K562 (cell line): ENCODE measurements around the gene IL11. TPM values are rescaled to one million over a fixed set of nuclear protein-coding genes. Genes with fewer than 3 reads are reported as not detected.

Experiments
- ADNP ChIP-seq: fragments of 200-800 bp; sonication (Bioruptor generic); IDR thresholded peaks from 2 replicates; pipeline ENCODE4 v1.6.1; 2016; ENCODE audit warnings: missing genetic modification characterization, missing compliant biosample characterization
- ATF6 ChIP-seq: sonication (generic); formaldehyde crosslinking; IDR thresholded peaks from 2 replicates; pipeline ENCODE4 v1.4.0; 2020; ENCODE audit warnings: mild to moderate bottlenecking, missing genetic modification reagents
- E2F8 ChIP-seq: fragments of 450-650 bp; IDR thresholded peaks from 2 replicates; pipeline ENCODE4 v1.7.1; 2018; ENCODE audit warnings: mild to moderate bottlenecking, low read depth; ENCODE audit not compliant: partially characterized antibody
- EWSR1 ChIP-seq: fragments of 450-650 bp; IDR thresholded peaks from 2 replicates; pipeline ENCODE4 v1.6.1; 2018; ENCODE audit warnings: borderline replicate concordance, mild to moderate bottlenecking, low read depth, moderate library complexity; ENCODE audit not compliant: partially characterized antibody
- HDAC3 ChIP-seq: fragments of 450-650 bp; IDR thresholded peaks from 2 replicates; pipeline ENCODE4 v1.6.1; 2018; ENCODE audit warnings: borderline replicate concordance, mild to moderate bottlenecking, moderate library complexity; ENCODE audit not compliant: partially characterized antibody
- HDAC8 ChIP-seq: fragments of 450-650 bp; IDR thresholded peaks from 2 replicates; pipeline ENCODE4 v1.6.1; 2016; ENCODE audit warnings: mild to moderate bottlenecking, missing genetic modification characterization, moderate library complexity, missing compliant biosample characterization
- HNRNPUL1 ChIP-seq: fragments of 200-400 bp; formaldehyde crosslinking; IDR thresholded peaks from 2 replicates; pipeline ENCODE4 v1.6.1; 2017; ENCODE audit warnings: low read length
- KLF16 ChIP-seq: IDR thresholded peaks from 2 replicates; pipeline ENCODE4 v1.6.1; 2016; ENCODE audit warnings: antibody characterized with exemption
- MNT ChIP-seq, 2 experiments: fragments of 450-650 bp; conservative IDR thresholded peaks; 2 replicates each; pipeline ENCODE4 v1.6.1; 2017; ENCODE audit warnings: mild to moderate bottlenecking in 2 of 2, moderate library complexity in 2 of 2
- PURB ChIP-seq: sonication (generic); formaldehyde crosslinking; IDR thresholded peaks from 2 replicates; pipeline ENCODE4 v1.9.0; 2021; ENCODE audit warnings: low read depth, mild to moderate bottlenecking, missing genetic modification reagents
- RBFOX2 ChIP-seq: fragments of 200-400 bp; formaldehyde crosslinking; IDR thresholded peaks from 2 replicates; pipeline ENCODE4 v1.6.1; 2017; ENCODE audit warnings: low read depth, mild to moderate bottlenecking, low read length, moderate library complexity
- ZBTB43 ChIP-seq: sonication (generic); formaldehyde crosslinking; IDR thresholded peaks from 2 replicates; pipeline ENCODE4 v1.8.0; 2023; ENCODE audit warnings: mild to moderate bottlenecking, missing genetic modification reagents
- ZFP1 ChIP-seq: fragments of 450-650 bp; formaldehyde crosslinking; IDR thresholded peaks from 2 replicates; pipeline ENCODE4 v1.4.0; 2020; ENCODE audit warnings: mild to moderate bottlenecking, mixed read lengths
- ZNF24 ChIP-seq: fragments of 450-650 bp; IDR thresholded peaks from 2 replicates; pipeline ENCODE4 v1.6.1; 2016
- ZNF586 ChIP-seq: fragments of 450-650 bp; formaldehyde crosslinking; conservative IDR thresholded peaks from 2 replicates; pipeline ENCODE4 v1.4.0; 2020; ENCODE audit warnings: mild to moderate bottlenecking, moderate library complexity
- polyA plus RNA-seq, 8 experiments: library from polyadenylated mRNA; depleted of rRNA in 4 of 8; stranded (reverse) in 5 of 8; unstranded in 3 of 8; fragments of >200 nt; fragmentation: Nextera tagmentation in 2 of 8; fragmentation: Illumina TruSeq in 1 of 8; extraction: Ambion mirVana in 2 of 8; extraction: Trizol in 1 of 8; gene quantifications; 2 replicates each; pipeline versions ENCODE4 v1.2.1 to v1.2.3, GENCODE V29; 2011 to 2014; ENCODE audit warnings: inconsistent platforms in 1 of 8, missing spikeins in 1 of 8
- total RNA-seq, 7 experiments: library from RNA; depleted of rRNA in 6 of 7; stranded (reverse); fragments of >200 nt in 6 of 7; fragmentation: Illumina TruSeq in 2 of 7; extraction: Trizol in 2 of 7; gene quantifications; 2 replicates each; pipeline versions ENCODE4 v1.2.1 to v1.2.3, GENCODE V29; 2011 to 2021; ENCODE audit warnings: low replicate concordance in 1 of 7
- TF ChIP-seq, protein P1 (sequence below): sonication (generic); formaldehyde crosslinking; IDR thresholded peaks from 2 replicates; pipeline ENCODE4 v1.9.0; 2022; ENCODE audit warnings: mild to moderate bottlenecking, missing genetic modification reagents
- TF ChIP-seq, protein P2 (sequence below): fragments of 450-650 bp; formaldehyde crosslinking; IDR thresholded peaks from 2 replicates; pipeline ENCODE4 v1.4.0; 2020; ENCODE audit warnings: mild to moderate bottlenecking, moderate library complexity

Gene IL11
- total and polyA plus RNA-seq, 9 of the 15 experiments (the other 6 are each of a cell fraction or from before 2014, with no cell fraction given) = 0.04 to 0.42 (median 0.06) TPM; not detected in 6

DNA sequence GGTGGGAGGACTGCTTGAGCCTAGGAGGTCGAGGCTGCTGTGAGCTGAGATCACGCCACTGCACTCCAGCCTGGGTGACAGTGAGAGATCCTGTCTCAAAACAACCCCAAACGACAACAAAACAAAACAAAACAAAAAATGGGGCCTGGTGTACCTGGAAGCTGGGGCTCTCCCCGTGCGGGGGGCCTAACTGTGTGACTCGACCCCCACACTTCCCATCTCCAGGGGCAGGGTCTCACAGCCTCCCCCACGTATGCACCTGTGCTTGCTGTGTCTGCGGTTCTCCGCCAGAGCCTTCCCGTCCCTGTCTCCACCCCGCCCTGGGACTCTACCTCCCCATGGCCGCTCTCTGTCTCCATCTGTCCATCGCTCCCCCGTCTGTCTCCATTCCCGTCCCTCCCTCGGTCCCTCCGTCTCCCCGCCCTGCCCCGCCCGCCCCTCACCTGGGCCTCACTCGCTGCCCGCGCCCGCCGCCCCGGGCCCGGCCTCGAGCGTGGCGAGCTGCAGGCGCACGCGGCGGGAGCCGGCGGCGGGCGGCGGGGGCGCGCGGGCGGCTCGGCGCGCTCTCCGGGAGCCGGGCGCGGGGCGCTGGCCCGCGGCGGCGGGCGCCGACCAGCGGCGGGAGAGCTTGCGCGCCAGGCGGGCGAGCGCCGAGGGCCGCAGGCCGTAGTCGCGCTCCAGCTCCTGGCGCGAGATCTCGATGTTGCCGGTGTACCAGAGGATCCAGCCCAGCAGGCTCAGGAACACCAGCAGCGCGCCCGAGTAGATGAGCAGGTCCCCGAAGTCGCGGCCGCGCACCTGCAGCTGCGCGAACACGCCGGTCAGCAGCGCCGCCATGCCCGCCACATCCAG, 13.2 kb upstream of the IL11 start (continued):
- TF ChIP-seq EWSR1 = no peak
- TF ChIP-seq E2F8 = no peak
- no peak for TF ChIP-seq HDAC3
- TF ChIP-seq ADNP (tag) = no peak
- TF ChIP-seq HNRNPUL1 = no peak
- no peak for TF ChIP-seq ATF6
- TF ChIP-seq, protein P1, sequence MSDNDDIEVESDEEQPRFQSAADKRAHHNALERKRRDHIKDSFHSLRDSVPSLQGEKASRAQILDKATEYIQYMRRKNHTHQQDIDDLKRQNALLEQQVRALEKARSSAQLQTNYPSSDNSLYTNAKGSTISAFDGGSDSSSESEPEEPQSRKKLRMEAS = peak; percentile 9; the same call in 1 of the 2 replicates
- no peak for TF ChIP-seq ZNF24
- TF ChIP-seq, protein P2, sequence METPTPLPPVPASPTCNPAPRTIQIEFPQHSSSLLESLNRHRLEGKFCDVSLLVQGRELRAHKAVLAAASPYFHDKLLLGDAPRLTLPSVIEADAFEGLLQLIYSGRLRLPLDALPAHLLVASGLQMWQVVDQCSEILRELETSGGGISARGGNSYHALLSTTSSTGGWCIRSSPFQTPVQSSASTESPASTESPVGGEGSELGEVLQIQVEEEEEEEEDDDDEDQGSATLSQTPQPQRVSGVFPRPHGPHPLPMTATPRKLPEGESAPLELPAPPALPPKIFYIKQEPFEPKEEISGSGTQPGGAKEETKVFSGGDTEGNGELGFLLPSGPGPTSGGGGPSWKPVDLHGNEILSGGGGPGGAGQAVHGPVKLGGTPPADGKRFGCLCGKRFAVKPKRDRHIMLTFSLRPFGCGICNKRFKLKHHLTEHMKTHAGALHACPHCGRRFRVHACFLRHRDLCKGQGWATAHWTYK (CRISPR knock-in tag) = 0 out of 2 replicates have a peak, but pooled peaks have one; percentile 34
- no peak for TF ChIP-seq HDAC8 (tag)
- no peak for TF ChIP-seq ZNF586
- no peak for TF ChIP-seq ZFP1 (CRISPR knock-in tag)
- TF ChIP-seq RBFOX2 = peak; percentile 69
- TF ChIP-seq ZBTB43 = no peak
- no peak for TF ChIP-seq PURB (CRISPR knock-in tag)
- no peak for TF ChIP-seq MNT (conservative IDR thresholded peaks at IDR 0.05)
- no peak for TF ChIP-seq KLF16
